LNCaP clone FGC (cell line): ENCODE data around the gene GMPR2.
"Not testable (repeated sequence)": the region's sequence is repeated elsewhere in the genome, so short reads cannot be mapped to it uniquely, and the experiment has no call there.

Experiments used
- DNase-seq: peaks from one replicate; pipeline ENCODE4 v3.0.0-alpha.2; 2011; ENCODE audit warnings: low read depth
- H3K4me3 ChIP-seq: 2 replicates; pipeline ENCODE4 v1.5.1; 2011; ENCODE audit warnings: mild to moderate bottlenecking, low read depth, low read length, control low read depth
- CTCF ChIP-seq: IDR thresholded peaks from 2 replicates; pipeline ENCODE4 v1.5.1; 2012; ENCODE audit warnings: mild to moderate bottlenecking; ENCODE audit not compliant: control insufficient read depth, insufficient read depth; ENCODE audit errors: extremely low read depth

Gene GMPR2

GRCh38 chr14:24194186-24194872 is 38.4 kb upstream of the GMPR2 start:
- TF ChIP-seq CTCF: no peak
- H3K4me3 ChIP-seq: peak overlapping the region; percentile 90
- no peak for DNase-seq

- DNase-seq: no peak
- peak overlapping the region; percentile 90 for H3K4me3 ChIP-seq
- no peak for TF ChIP-seq CTCF
These were observed 37.9 kb upstream of the GMPR2 start for GRCh38 chr14:24194873-24195185.

GRCh38 chr14:24195186-24196070 is 37.3 kb upstream of the GMPR2 start, which contains the start of gene TM9SF1:
Gene TM9SF1 (minus strand): TSS chr14:24195441. CDS start chr14:24195019, 422 bp downstream.
- peak within 1 kb of the TSS; percentile 90 for H3K4me3 ChIP-seq
- DNase-seq: peak; percentile 38

GRCh38 chr14:24196071-24197055 is 36.4 kb upstream of the GMPR2 start:
- no peak for DNase-seq

More at GRCh38 chr14:24195186-24196070, 37.3 kb upstream of the GMPR2 start, which contains the start of gene TM9SF1:
- TF ChIP-seq CTCF: no peak

GRCh38 chr14:24197056-24197450 is 35.7 kb upstream of the GMPR2 start:
- no peak for TF ChIP-seq CTCF
- H3K4me3 ChIP-seq: no peak overlapping the region; the same call in 1 of the 2 replicates
- DNase-seq: no peak

More at GRCh38 chr14:24196071-24197055, 36.4 kb upstream of the GMPR2 start:
- TF ChIP-seq CTCF: no peak
- peak overlapping the region; percentile 90 for H3K4me3 ChIP-seq

GRCh38 chr14:24198814-24199524 is 33.8 kb upstream of the GMPR2 start:
- no peak overlapping the region for H3K4me3 ChIP-seq
- no peak for DNase-seq
- no peak for TF ChIP-seq CTCF

- DNase-seq, H3K4me3 ChIP-seq: not testable (repeated sequence)
These were observed 30.2 kb upstream of the GMPR2 start for GRCh38 chr14:24202538-24202937.

- not testable (repeated sequence) for H3K4me3 ChIP-seq, DNase-seq
These were observed 29.4 kb upstream of the GMPR2 start for GRCh38 chr14:24203249-24203886.
